Natural killer cell (primary cell): ENCODE measurements around the gene DCHS2. TPM values are rescaled to one million over a fixed set of nuclear protein-coding genes. Genes with fewer than 3 reads are reported as not detected.

Experiments used
- ATAC-seq, 3 donors: fragments of 150-1000 bp in 2 of 3; fragments of 200-7000 bp in 1 of 3; cut with Tn5 transposase; 1 replicate in 1 of 3; 2 replicates in 2 of 3; pipeline ENCODE4 v1.10.0; 2021; ENCODE audit warnings: mild to moderate bottlenecking in 2 of 3, moderate library complexity in 2 of 3
- DNase-seq, 2 donors: peaks; one replicate each; pipeline versions ENCODE4 v3.0.0 to v3.0.0-alpha.2; 2013 to 2021; ENCODE audit warnings: mixed read lengths in 1 of 2
- H3K27ac ChIP-seq: one replicate; pipeline ENCODE4 v1.5.1; 2013; ENCODE audit warnings: mild to moderate bottlenecking, low read length
- H3K27me3 ChIP-seq: one replicate; pipeline ENCODE4 v1.6.1; 2013; ENCODE audit warnings: low read length; ENCODE audit not compliant: control insufficient read depth, insufficient read depth
- H3K36me3 ChIP-seq: one replicate; pipeline ENCODE4 v1.6.1; 2013; ENCODE audit warnings: low read length; ENCODE audit not compliant: control insufficient read depth, insufficient read depth
- H3K4me1 ChIP-seq: one replicate; pipeline ENCODE4 v1.6.1; 2013; ENCODE audit warnings: low read length; ENCODE audit not compliant: control insufficient read depth, insufficient read depth
- H3K4me3 ChIP-seq: one replicate; pipeline ENCODE4 v1.5.1; 2013; ENCODE audit warnings: low read length
- H3K9me3 ChIP-seq: one replicate; pipeline ENCODE4 v1.6.1; 2013; ENCODE audit warnings: low read length; ENCODE audit not compliant: control insufficient read depth, insufficient read depth
- H3K27ac Mint-ChIP-seq, 2 donors: one replicate each; pipeline ENCODE4 v1.8.0; 2022; ENCODE audit warnings: mild to moderate bottlenecking in 2 of 2, mixed read lengths in 2 of 2, moderate library complexity in 1 of 2
- H3K27me3 Mint-ChIP-seq, 2 donors: one replicate each; pipeline ENCODE4 v1.8.0; 2022; ENCODE audit warnings: low read depth in 2 of 2, mixed read lengths in 2 of 2
- H3K36me3 Mint-ChIP-seq: one replicate; pipeline ENCODE4 v1.8.0; 2022; ENCODE audit warnings: mixed read lengths
- H3K4me1 Mint-ChIP-seq, 2 donors: one replicate each; pipeline ENCODE4 v1.8.0; 2022; ENCODE audit warnings: mixed read lengths in 2 of 2
- H3K4me3 Mint-ChIP-seq: one replicate; pipeline ENCODE4 v1.8.0; 2022; ENCODE audit warnings: mild to moderate bottlenecking, moderate library complexity, mixed read lengths
- H3K9me3 Mint-ChIP-seq, 2 donors: one replicate each; pipeline ENCODE4 v1.8.0; 2022; ENCODE audit warnings: mixed read lengths in 2 of 2
- CTCF ChIP-seq: fragments of 200-600 bp; IDR thresholded peaks from one replicate; pipeline ENCODE4 v1.8.0; 2022; ENCODE audit warnings: antibody characterized with exemption
- WGBS: methylation state at CpG from one replicate; pipeline ENCODE4 v1.1.7; 2013; ENCODE audit warnings: missing lambda C conversion rate; ENCODE audit not compliant: insufficient coverage; 5-methylcytosine and 5-hydroxymethylcytosine counted together
- intact Hi-C: fragments of 100-400 bp; cut with micrococcal nuclease; formaldehyde crosslinking; loops from one replicate; pipeline ENCODE4 v1.14.2; 2022
- total RNA-seq, 4 donors: library from RNA; stranded (reverse); fragments of 120-200 nt in 1 of 4; gene quantifications; one replicate each; pipeline versions ENCODE4 v1.2.3 to v1.2.4, GENCODE V29; 2013 to 2022

The DCHS2 gene
- total RNA-seq, 3 donors from 2014 or later (not counting 1 experiment from before 2014, with no cell fraction given): not detected

GRCh38 chr4:154502111-154502510, 10.5 kb upstream of the DCHS2 start:
- Mint-ChIP-seq H3K4me1 (no peaks in the 10 kb centered on the region), H3K27me3 (peaks cover 19 to 37% of the 10 kb centered on the region in 2 donors), H3K4me3 (no peak overlapping the region), H3K9me3 (no peaks in the 10 kb centered on the region), H3K36me3 (no peaks in the 10 kb centered on the region), H3K27ac (no peak overlapping the region)
- 84% methylated on average over 6 of the region's 6 CpGs for WGBS
- H3K27me3 ChIP-seq: no peaks in the 10 kb centered on the region
- H3K4me3 ChIP-seq: no peak overlapping the region
- no peak for TF ChIP-seq CTCF
- no peaks in the 10 kb centered on the region for H3K9me3 ChIP-seq
- no peak for DNase-seq
- no peaks in the 10 kb centered on the region for H3K4me1 ChIP-seq
- intact Hi-C loops: no loop called here
- no peak overlapping the region for H3K27ac ChIP-seq
- no peaks in the 10 kb centered on the region for H3K36me3 ChIP-seq
- ATAC-seq: no peak

GRCh38 chr4:154497889-154498288, 6.3 kb upstream of the DCHS2 start:
- H3K27me3 ChIP-seq: peaks cover 6% of the 10 kb centered on the region
- Mint-ChIP-seq H3K27me3 (peaks cover 23 to 61% of the 10 kb centered on the region in 2 donors), H3K4me3 (no peak overlapping the region)

GRCh38 chr4:154495867-154496266, 4.3 kb upstream of the DCHS2 start:
- no peak for DNase-seq
- Mint-ChIP-seq H3K36me3 (no peaks in the 10 kb centered on the region), H3K27me3 (peaks cover 35 to 75% of the 10 kb centered on the region in 2 donors), H3K27ac (no peak overlapping the region), H3K4me3 (no peak overlapping the region), H3K4me1 (no peaks in the 10 kb centered on the region), H3K9me3 (no peaks in the 10 kb centered on the region)
- no peak for ATAC-seq
- Histone ChIP-seq H3K9me3 (no peaks in the 10 kb centered on the region), H3K36me3 (no peaks in the 10 kb centered on the region), H3K4me1 (peaks cover 11% of the 10 kb centered on the region), H3K27ac (no peak overlapping the region), H3K27me3 (peaks cover 21% of the 10 kb centered on the region), H3K4me3 (no peak overlapping the region)
- WGBS: 100% methylated on average over 2 of the region's 2 CpGs
- intact Hi-C loops: no loop called here
- no peak for TF ChIP-seq CTCF

More at GRCh38 chr4:154497889-154498288, 6.3 kb upstream of the DCHS2 start:
- no peak overlapping the region for H3K27ac Mint-ChIP-seq
- 94% methylated on average over 5 of the region's 5 CpGs for WGBS
- intact Hi-C loops: no loop called here
- DNase-seq (no peak), ATAC-seq (no peak)
- no peak for TF ChIP-seq CTCF
- no peaks in the 10 kb centered on the region for H3K4me1 Mint-ChIP-seq
- H3K9me3 Mint-ChIP-seq: no peaks in the 10 kb centered on the region
- no peak overlapping the region for H3K27ac ChIP-seq
- H3K4me3 ChIP-seq: no peak overlapping the region
- H3K36me3 Mint-ChIP-seq: no peaks in the 10 kb centered on the region
- no peaks in the 10 kb centered on the region for H3K4me1 ChIP-seq
- H3K9me3 ChIP-seq: no peaks in the 10 kb centered on the region
- no peaks in the 10 kb centered on the region for H3K36me3 ChIP-seq

GRCh38 chr4:154492288-154492687, 689 bp upstream of the DCHS2 start:
- Histone ChIP-seq H3K4me1 (peaks cover 16% of the 10 kb centered on the region), H3K9me3 (no peaks in the 10 kb centered on the region), H3K36me3 (no peaks in the 10 kb centered on the region), H3K4me3 (no peak overlapping the region), H3K27ac (no peak overlapping the region), H3K27me3 (peaks cover 24% of the 10 kb centered on the region)
- Mint-ChIP-seq H3K27ac (no peak overlapping the region), H3K4me1 (no peaks in the 10 kb centered on the region), H3K4me3 (no peak overlapping the region), H3K9me3 (no peaks in the 10 kb centered on the region), H3K27me3 (peaks cover 51 to 61% of the 10 kb centered on the region in 2 donors), H3K36me3 (no peaks in the 10 kb centered on the region)
- ATAC-seq: no peak
- peak in 1 of 2 donors; percentile 5 for DNase-seq
- WGBS: 8% methylated on average over 16 of the region's 16 CpGs
- intact Hi-C loops: no loop called here
- no peak for TF ChIP-seq CTCF
